SK-N-SH treated with all-trans-retinoic acid at 6 μM for 48 hours (cell line): Measurements from ENCODE around the gene FAM3B.
"Not testable (repeated sequence)": the region's sequence is repeated elsewhere in the genome, so short reads cannot be mapped to it uniquely, and the experiment has no call there.

ENCODE experiments used
- ATAC-seq: fragments of 200-7000 bp; cut with Tn5 transposase; 3 replicates; pipeline ENCODE4 v1.9.1; 2020; ENCODE audit warnings: mild to moderate bottlenecking, moderate library complexity
- ARNTL ChIP-seq: fragments of 450-650 bp; formaldehyde crosslinking; IDR thresholded peaks from 2 replicates; pipeline ENCODE4 v1.5.0; 2020; ENCODE audit warnings: low read depth, mild to moderate bottlenecking, moderate library complexity, borderline replicate concordance
- BACH2 ChIP-seq: fragments of 250-450 bp; sonication (Bioruptor Pico); IDR thresholded peaks from 2 replicates; pipeline ENCODE4 v1.9.0; 2021; ENCODE audit warnings: mild to moderate bottlenecking, borderline replicate concordance
- CSDC2 ChIP-seq: fragments of 250-450 bp; sonication (Bioruptor Pico); IDR thresholded peaks from 2 replicates; pipeline ENCODE4 v1.5.0; 2020; ENCODE audit warnings: mild to moderate bottlenecking, moderate library complexity
- ESRRG ChIP-seq: fragments of 250-450 bp; sonication (Bioruptor Pico); IDR thresholded peaks from 2 replicates; pipeline ENCODE4 v1.6.1; 2021; ENCODE audit warnings: mild to moderate bottlenecking
- GLIS3 ChIP-seq: fragments of 250-450 bp; sonication (Bioruptor Pico); IDR thresholded peaks from 2 replicates; pipeline ENCODE4 v1.5.0; 2020; ENCODE audit warnings: mild to moderate bottlenecking, moderate library complexity
- ISL1 ChIP-seq: fragments of 250-450 bp; sonication (Bioruptor Pico); IDR thresholded peaks from 2 replicates; pipeline ENCODE4 v2.1.2; 2022; ENCODE audit warnings: mild to moderate bottlenecking, moderate library complexity
- OSR1 ChIP-seq: fragments of 250-450 bp; sonication (Bioruptor Pico); IDR thresholded peaks from 2 replicates; pipeline ENCODE4 v1.8.0; 2022; ENCODE audit warnings: moderate library complexity, mild to moderate bottlenecking, inconsistent platforms
- PPARA ChIP-seq: fragments of 250-450 bp; sonication (Bioruptor Pico); IDR thresholded peaks from 2 replicates; pipeline ENCODE4 v1.5.0; 2020; ENCODE audit warnings: mild to moderate bottlenecking, borderline replicate concordance
- RARB ChIP-seq: fragments of 250-450 bp; sonication (Bioruptor Pico); IDR thresholded peaks from 2 replicates; pipeline ENCODE4 v1.8.0; 2021; ENCODE audit warnings: mild to moderate bottlenecking, moderate library complexity
- TCF4 ChIP-seq: fragments of 250-450 bp; sonication (Bioruptor Pico); IDR thresholded peaks from 2 replicates; pipeline ENCODE4 v1.8.0; 2021; ENCODE audit warnings: mild to moderate bottlenecking, moderate library complexity, borderline replicate concordance
- TOX ChIP-seq: fragments of 250-450 bp; sonication (Bioruptor Pico); IDR thresholded peaks from 2 replicates; pipeline ENCODE4 v1.8.0; 2021; ENCODE audit warnings: mild to moderate bottlenecking, moderate library complexity, borderline replicate concordance
- ZC3H10 ChIP-seq: fragments of 250-450 bp; sonication (Bioruptor Pico); IDR thresholded peaks from 2 replicates; pipeline ENCODE4 v1.5.1; 2021; ENCODE audit warnings: mild to moderate bottlenecking, moderate library complexity
- ZFP3 ChIP-seq: fragments of 250-450 bp; sonication (Bioruptor Pico); IDR thresholded peaks from 2 replicates; pipeline ENCODE4 v1.5.0; 2020; ENCODE audit warnings: mild to moderate bottlenecking, moderate library complexity
- ZFP30 ChIP-seq: fragments of 450-650 bp; formaldehyde crosslinking; IDR thresholded peaks from 2 replicates; pipeline ENCODE4 v1.5.0; 2022; ENCODE audit warnings: mild to moderate bottlenecking, moderate library complexity
- ZNF565 ChIP-seq: fragments of 450-650 bp; formaldehyde crosslinking; conservative IDR thresholded peaks from 2 replicates; pipeline ENCODE4 v1.5.0; 2020; ENCODE audit warnings: low read depth, mild to moderate bottlenecking, moderate library complexity
- ZNF70 ChIP-seq: fragments of 450-650 bp; formaldehyde crosslinking; IDR thresholded peaks from 2 replicates; pipeline ENCODE4 v1.5.0; 2020; ENCODE audit warnings: mild to moderate bottlenecking, moderate library complexity
- TF ChIP-seq, protein P1 (sequence below): fragments of 250-450 bp; sonication (Bioruptor Pico); IDR thresholded peaks from 2 replicates; pipeline ENCODE4 v1.5.1; 2020; ENCODE audit warnings: low read depth, mild to moderate bottlenecking, moderate library complexity
- TF ChIP-seq, protein P2 (sequence below): fragments of 250-450 bp; sonication (Bioruptor Pico); IDR thresholded peaks from 2 replicates; pipeline ENCODE4 v1.8.0; 2021; ENCODE audit warnings: low read depth, mild to moderate bottlenecking, moderate library complexity, borderline replicate concordance
- TF ChIP-seq, protein P3 (sequence below): fragments of 250-450 bp; sonication (Bioruptor Pico); IDR thresholded peaks from 2 replicates; pipeline ENCODE4 v1.8.0; 2020; ENCODE audit warnings: mild to moderate bottlenecking, moderate library complexity, borderline replicate concordance

The FAM3B gene

DNA sequence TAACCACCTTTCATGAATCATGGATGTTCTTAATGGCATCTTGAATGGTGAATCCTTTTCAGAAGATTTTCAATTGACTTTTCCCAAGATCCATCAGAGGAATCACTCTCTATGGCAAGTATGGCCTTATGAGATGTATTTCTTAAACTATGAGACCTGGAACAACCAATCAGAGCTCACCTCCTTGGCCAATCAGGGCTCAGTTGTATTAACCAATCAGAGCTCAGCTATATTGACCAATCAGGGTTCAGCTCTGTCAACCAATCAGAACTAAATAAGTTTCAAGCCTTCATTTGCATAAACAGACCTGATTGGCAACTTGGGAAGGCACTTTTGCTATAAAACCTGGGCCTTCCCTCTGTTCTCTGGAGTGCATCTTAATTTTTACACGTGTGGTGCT is 13.6 kb upstream of the FAM3B start:
- no peak for TF ChIP-seq TOX (CRISPR knock-in tag)
- TF ChIP-seq ZFP30, result no peak
- TF ChIP-seq, protein P1, sequence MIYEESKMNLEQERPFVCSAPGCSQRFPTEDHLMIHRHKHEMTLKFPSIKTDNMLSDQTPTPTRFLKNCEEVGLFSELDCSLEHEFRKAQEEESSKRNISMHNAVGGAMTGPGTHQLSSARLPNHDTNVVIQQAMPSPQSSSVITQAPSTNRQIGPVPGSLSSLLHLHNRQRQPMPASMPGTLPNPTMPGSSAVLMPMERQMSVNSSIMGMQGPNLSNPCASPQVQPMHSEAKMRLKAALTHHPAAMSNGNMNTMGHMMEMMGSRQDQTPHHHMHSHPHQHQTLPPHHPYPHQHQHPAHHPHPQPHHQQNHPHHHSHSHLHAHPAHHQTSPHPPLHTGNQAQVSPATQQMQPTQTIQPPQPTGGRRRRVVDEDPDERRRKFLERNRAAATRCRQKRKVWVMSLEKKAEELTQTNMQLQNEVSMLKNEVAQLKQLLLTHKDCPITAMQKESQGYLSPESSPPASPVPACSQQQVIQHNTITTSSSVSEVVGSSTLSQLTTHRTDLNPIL (CRISPR knock-in tag), result no peak
- TF ChIP-seq ESRRG (CRISPR knock-in tag), result no peak
- no peak for TF ChIP-seq ZC3H10 (CRISPR knock-in tag)
- no peak for TF ChIP-seq ZNF70
- no peak for TF ChIP-seq ZNF565
- TF ChIP-seq CSDC2, result no peak
- no peak for TF ChIP-seq ISL1
- no peak for ATAC-seq

DNA sequence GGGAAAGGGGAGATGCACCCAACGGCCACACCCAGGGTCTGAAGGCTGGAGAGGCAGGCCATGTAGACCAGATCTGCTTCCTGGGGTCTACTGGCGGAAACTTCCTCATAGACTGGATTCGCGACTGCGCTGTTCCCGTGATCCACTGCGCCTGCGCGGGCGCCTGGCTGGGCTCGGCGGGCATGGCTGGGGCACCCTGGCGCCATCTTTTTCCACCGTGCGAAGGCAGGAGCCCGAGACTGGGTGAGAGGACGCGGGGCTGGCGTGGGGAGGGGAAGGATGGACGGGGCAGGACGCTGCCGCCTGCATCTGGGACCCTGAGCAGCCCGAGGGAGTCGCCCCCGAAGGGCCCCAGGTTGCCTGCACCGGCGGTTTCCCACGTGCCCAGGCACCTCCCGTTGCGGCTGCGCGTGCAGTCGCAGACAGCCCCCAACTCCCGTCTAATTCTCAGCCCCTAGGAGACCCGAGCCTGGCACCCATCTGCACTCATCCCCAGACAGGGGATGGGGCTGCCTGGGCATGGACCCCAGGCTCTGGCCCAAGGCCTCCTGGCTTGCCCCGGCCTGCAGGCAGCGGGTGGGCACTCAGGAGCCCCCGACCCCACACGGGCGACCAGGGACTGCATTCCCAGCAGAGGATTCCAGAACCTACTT is 12.4 kb upstream of the FAM3B start:
- TF ChIP-seq PPARA (CRISPR knock-in tag), result no peak
- ATAC-seq, result no peak

DNA sequence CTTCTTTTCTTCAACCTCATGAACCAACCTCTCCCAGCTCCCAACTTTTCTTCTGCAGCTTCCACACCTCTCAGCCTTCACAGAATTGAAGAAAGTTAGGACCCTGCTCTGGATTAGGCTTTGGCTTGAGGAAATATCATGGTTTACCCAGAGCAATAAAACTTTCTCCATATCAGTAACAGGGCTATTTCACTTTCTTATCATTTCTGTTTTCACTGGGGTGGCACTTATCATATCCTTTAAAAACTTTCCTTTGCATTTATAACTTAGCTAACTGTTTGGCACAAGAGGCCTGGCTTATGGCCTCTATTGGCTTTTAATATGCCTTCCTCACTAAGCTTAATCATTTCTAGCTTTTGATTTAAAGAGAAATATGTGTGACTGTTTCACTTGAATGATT is 9.4 kb upstream of the FAM3B start:
- ATAC-seq, result no peak
- TF ChIP-seq ZNF70 (no peak), OSR1 (CRISPR knock-in tag) (no peak), ESRRG (CRISPR knock-in tag) (no peak), ZC3H10 (CRISPR knock-in tag) (no peak), RARB (CRISPR knock-in tag) (no peak), ARNTL (CRISPR knock-in tag) (no peak), ISL1 (no peak), GLIS3 (CRISPR knock-in tag) (no peak), ZNF565 (no peak), PPARA (CRISPR knock-in tag) (no peak), BACH2 (CRISPR knock-in tag) (no peak), ZFP3 (CRISPR knock-in tag) (no peak), TCF4 (CRISPR knock-in tag) (no peak), TOX (CRISPR knock-in tag) (no peak)
- TF ChIP-seq, protein P2, sequence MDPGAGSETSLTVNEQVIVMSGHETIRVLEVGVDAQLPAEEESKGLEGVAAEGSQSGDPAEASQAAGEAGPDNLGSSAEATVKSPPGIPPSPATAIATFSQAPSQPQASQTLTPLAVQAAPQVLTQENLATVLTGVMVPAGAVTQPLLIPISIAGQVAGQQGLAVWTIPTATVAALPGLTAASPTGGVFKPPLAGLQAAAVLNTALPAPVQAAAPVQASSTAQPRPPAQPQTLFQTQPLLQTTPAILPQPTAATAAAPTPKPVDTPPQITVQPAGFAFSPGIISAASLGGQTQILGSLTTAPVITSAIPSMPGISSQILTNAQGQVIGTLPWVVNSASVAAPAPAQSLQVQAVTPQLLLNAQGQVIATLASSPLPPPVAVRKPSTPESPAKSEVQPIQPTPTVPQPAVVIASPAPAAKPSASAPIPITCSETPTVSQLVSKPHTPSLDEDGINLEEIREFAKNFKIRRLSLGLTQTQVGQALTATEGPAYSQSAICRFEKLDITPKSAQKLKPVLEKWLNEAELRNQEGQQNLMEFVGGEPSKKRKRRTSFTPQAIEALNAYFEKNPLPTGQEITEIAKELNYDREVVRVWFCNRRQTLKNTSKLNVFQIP (CRISPR knock-in tag), result no peak
- TF ChIP-seq, protein P1 (CRISPR knock-in tag), result no peak
- TF ChIP-seq, protein P3, sequence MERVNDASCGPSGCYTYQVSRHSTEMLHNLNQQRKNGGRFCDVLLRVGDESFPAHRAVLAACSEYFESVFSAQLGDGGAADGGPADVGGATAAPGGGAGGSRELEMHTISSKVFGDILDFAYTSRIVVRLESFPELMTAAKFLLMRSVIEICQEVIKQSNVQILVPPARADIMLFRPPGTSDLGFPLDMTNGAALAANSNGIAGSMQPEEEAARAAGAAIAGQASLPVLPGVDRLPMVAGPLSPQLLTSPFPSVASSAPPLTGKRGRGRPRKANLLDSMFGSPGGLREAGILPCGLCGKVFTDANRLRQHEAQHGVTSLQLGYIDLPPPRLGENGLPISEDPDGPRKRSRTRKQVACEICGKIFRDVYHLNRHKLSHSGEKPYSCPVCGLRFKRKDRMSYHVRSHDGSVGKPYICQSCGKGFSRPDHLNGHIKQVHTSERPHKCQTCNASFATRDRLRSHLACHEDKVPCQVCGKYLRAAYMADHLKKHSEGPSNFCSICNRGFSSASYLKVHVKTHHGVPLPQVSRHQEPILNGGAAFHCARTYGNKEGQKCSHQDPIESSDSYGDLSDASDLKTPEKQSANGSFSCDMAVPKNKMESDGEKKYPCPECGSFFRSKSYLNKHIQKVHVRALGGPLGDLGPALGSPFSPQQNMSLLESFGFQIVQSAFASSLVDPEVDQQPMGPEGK (CRISPR knock-in tag), result no peak

DNA sequence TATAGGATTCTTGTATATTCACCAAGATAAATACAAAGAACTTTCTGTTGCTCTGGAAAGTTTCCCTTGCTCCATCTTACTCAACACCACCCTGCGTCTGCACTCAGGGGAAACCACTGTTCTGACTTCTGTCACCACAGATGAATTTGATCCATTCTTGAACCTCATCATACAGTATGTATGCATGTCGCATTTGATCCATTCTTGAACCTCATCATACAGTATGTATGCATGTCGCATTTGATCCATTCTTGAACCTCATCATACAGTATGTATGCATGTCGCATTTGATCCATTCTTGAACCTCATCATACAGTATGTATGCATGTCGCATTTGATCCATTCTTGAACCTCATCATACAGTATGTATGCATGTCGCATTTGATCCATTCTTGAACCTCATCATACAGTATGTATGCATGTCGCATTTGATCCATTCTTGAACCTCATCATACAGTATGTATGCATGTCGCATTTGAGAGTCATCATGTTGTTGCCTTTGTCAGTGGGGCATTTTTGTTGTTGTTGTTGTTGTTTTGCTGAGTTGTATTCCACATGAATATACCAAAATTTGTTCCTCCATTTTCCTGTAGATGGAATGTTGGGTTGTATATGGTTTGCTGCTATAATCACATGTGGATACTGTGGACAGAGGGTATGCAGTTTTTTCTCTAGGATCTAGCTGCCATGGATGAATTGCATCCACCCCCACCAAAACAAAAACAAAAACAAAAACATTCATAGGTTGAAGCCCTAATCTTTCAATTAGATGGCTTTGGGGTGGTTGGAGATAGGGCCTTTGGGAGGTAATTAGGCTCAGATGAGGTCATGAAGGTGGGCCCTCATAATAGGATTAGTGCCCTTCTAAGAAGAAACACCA is 3.1 kb upstream of the FAM3B start:
- ATAC-seq, result not testable (repeated sequence)

DNA sequence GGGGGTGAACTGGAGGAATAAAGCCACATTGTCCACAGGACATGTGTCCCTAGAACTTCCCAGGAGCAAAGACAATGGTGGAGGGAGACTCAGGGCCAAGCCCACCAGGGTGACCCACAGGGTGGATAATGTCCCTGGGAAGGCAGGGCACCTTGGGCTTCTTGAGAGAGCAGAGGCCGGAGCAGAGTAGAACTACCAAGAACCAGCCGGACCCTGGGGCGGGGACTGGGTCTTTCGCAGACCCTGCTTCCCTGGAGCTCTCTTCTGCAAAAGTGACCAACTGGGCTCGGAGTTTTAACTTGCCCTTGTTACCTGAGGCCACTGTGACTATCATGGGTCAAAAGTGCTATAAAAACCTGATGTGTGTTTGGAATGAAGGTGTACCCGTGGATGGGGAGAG is 875 bp upstream of the FAM3B start:
- TF ChIP-seq RARB (CRISPR knock-in tag), result no peak
- TF ChIP-seq ARNTL (CRISPR knock-in tag), result no peak
- TF ChIP-seq ISL1, result no peak
- TF ChIP-seq PPARA (CRISPR knock-in tag), result no peak
- TF ChIP-seq, protein P3 (CRISPR knock-in tag), result no peak
- no peak for TF ChIP-seq TCF4 (CRISPR knock-in tag)
- TF ChIP-seq, all 23 proteins: peak for 0
- no peak for ATAC-seq
